ENCODE results near the gene DFFB. TPM values are rescaled to one million over a fixed set of nuclear protein-coding genes. Genes with fewer than 3 reads are reported as not detected.
A peak's percentile ranks its signal among the peaks of the same experiment; 100 is the strongest.

DFFB gene
- total and polyA plus RNA-seq, 9 of the 15 experiments (the other 6 are each of a cell fraction or from before 2014, with no cell fraction given) = 2.3 to 15.8 (median 11.5) TPM

DNA sequence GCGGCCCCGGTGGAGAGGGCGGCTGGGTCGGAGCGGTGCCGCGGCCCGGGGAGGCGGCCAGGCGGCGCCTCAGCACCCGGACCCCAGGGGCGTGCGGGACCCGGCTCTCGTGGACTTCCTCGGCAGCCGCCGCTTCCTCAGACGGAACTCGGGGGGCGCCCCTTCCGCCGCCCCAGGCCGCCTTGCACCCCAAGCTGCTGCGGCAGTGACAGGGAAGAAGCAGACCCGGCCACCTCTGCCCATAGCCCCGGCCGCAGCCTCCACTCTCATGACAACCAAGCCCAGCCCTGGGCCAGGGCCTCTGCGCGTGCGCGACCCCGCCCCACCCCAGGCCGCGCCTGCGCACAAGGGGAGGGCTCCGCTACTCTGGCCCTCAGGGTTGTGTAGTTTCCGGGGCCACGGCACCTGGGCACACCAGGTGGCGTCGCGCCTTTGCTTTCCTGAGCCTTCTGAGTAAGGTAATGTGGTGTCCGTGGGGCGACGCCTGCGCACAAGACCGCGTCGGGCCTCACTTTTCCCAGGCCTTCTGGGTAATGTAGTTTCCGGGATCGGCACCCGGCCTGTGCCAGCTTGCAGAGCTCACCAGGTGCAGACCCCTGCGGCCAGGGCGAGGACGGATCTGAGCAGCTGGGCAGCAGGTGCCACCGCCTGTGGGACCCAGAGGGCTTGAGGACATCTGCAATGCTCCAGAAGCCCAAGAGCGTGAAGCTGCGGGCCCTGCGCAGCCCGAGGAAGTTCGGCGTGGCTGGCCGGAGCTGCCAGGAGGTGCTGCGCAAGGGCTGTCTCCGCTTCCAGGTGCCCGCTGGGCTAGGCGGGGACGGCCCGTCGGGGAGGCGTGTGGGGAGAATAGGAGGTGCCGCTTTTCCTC is at the start of gene DFFB, which contains the start of gene CEP104 (continued):
- TF ChIP-seq ERF (CRISPR knock-in tag; IDR thresholded peaks at IDR 0.05) = no peak
- TF ChIP-seq MAFF (IDR thresholded peaks at IDR 0.05; ENCODE audit: low read length) = no peak
- TF ChIP-seq ZNF695 (CRISPR knock-in tag; IDR thresholded peaks at IDR 0.05) = no peak
- TF ChIP-seq, protein P1, sequence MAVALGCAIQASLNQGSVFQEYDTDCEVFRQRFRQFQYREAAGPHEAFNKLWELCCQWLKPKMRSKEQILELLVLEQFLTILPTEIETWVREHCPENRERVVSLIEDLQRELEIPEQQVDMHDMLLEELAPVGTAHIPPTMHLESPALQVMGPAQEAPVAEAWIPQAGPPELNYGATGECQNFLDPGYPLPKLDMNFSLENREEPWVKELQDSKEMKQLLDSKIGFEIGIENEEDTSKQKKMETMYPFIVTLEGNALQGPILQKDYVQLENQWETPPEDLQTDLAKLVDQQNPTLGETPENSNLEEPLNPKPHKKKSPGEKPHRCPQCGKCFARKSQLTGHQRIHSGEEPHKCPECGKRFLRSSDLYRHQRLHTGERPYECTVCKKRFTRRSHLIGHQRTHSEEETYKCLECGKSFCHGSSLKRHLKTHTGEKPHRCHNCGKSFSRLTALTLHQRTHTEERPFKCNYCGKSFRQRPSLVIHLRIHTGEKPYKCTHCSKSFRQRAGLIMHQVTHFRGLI (CRISPR knock-in tag; IDR thresholded peaks at IDR 0.05) = no peak
- TF ChIP-seq MEIS2 (IDR thresholded peaks at IDR 0.05; ENCODE audit: partially characterized antibody) = peak; percentile 99
- TF ChIP-seq, protein P2, sequence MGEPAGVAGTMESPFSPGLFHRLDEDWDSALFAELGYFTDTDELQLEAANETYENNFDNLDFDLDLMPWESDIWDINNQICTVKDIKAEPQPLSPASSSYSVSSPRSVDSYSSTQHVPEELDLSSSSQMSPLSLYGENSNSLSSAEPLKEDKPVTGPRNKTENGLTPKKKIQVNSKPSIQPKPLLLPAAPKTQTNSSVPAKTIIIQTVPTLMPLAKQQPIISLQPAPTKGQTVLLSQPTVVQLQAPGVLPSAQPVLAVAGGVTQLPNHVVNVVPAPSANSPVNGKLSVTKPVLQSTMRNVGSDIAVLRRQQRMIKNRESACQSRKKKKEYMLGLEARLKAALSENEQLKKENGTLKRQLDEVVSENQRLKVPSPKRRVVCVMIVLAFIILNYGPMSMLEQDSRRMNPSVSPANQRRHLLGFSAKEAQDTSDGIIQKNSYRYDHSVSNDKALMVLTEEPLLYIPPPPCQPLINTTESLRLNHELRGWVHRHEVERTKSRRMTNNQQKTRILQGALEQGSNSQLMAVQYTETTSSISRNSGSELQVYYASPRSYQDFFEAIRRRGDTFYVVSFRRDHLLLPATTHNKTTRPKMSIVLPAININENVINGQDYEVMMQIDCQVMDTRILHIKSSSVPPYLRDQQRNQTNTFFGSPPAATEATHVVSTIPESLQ (CRISPR knock-in tag; IDR thresholded peaks at IDR 0.05) = peak; percentile 84; the same call in 1 of the 2 replicates
- TF ChIP-seq, protein P3, sequence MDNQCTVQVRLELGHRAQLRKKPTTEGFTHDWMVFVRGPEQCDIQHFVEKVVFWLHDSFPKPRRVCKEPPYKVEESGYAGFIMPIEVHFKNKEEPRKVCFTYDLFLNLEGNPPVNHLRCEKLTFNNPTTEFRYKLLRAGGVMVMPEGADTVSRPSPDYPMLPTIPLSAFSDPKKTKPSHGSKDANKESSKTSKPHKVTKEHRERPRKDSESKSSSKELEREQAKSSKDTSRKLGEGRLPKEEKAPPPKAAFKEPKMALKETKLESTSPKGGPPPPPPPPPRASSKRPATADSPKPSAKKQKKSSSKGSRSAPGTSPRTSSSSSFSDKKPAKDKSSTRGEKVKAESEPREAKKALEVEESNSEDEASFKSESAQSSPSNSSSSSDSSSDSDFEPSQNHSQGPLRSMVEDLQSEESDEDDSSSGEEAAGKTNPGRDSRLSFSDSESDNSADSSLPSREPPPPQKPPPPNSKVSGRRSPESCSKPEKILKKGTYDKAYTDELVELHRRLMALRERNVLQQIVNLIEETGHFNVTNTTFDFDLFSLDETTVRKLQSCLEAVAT (IDR thresholded peaks at IDR 0.05) = no peak
- TF ChIP-seq PHB (CRISPR knock-in tag; IDR thresholded peaks at IDR 0.05) = no peak
- TF ChIP-seq TOE1 (IDR thresholded peaks at IDR 0.05; ENCODE audit: borderline replicate concordance) = no peak
- no peak for TF ChIP-seq TOE1 (CRISPR knock-in tag; IDR thresholded peaks at IDR 0.05; ENCODE audit: borderline replicate concordance, low read depth)
- TF ChIP-seq, protein P4, sequence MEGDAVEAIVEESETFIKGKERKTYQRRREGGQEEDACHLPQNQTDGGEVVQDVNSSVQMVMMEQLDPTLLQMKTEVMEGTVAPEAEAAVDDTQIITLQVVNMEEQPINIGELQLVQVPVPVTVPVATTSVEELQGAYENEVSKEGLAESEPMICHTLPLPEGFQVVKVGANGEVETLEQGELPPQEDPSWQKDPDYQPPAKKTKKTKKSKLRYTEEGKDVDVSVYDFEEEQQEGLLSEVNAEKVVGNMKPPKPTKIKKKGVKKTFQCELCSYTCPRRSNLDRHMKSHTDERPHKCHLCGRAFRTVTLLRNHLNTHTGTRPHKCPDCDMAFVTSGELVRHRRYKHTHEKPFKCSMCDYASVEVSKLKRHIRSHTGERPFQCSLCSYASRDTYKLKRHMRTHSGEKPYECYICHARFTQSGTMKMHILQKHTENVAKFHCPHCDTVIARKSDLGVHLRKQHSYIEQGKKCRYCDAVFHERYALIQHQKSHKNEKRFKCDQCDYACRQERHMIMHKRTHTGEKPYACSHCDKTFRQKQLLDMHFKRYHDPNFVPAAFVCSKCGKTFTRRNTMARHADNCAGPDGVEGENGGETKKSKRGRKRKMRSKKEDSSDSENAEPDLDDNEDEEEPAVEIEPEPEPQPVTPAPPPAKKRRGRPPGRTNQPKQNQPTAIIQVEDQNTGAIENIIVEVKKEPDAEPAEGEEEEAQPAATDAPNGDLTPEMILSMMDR (IDR thresholded peaks at IDR 0.05 in 2 of 3, conservative IDR thresholded peaks at IDR 0.05 in 1 of 3; ENCODE audit: insufficient read depth in 2 of 3, low read depth in 1 of 3, low read length in 3 of 3) = peak; percentile 72 to 91 (median 85)
- TF ChIP-seq SMAD4 (CRISPR knock-in tag; conservative IDR thresholded peaks at IDR 0.05) = peak; percentile 80

Measured in K562 (cell line).